GM10847 (cell line): ENCODE data around the gene THTPA.

Experiments
- POLR2A ChIP-seq: IDR thresholded peaks from 2 replicates; pipeline ENCODE4 v1.6.1; 2011; ENCODE audit not compliant: insufficient read length; ENCODE audit errors: extremely low read depth

Gene THTPA

GRCh38 chr14:23558346-23559009 lies 2.4 kb downstream of the THTPA start:
- no peak for TF ChIP-seq POLR2A

- no peak for TF ChIP-seq POLR2A
Observed at GRCh38 chr14:23559010-23559925, 3.2 kb downstream of the THTPA start.

GRCh38 chr14:23559926-23560520 lies 4.0 kb downstream of the THTPA start:
- no peak for TF ChIP-seq POLR2A

DNA sequence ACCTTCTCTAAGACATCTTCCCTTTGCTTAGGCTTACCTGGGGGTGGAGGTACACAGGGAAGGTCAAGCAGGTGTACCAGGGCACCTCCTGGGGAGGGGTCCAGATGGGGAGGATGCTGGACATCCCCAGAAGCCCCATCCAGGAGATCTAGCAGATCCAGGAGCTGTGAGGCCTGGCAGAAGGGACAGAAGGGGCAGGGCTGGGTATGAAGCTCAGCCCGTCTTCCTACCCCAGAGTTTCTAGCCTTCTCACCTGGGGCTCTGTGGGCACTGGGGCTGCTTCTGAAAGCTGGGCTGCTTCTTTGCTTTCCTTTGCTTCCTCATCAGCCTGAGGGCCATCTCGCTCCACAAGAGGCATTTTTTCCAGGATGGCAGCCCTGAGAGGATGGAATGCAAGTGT lies 5.2 kb downstream of the THTPA start:
- TF ChIP-seq POLR2A: no peak

GRCh38 chr14:23561873-23562821 lies 6.1 kb downstream of the THTPA start:
- no peak for TF ChIP-seq POLR2A

DNA sequence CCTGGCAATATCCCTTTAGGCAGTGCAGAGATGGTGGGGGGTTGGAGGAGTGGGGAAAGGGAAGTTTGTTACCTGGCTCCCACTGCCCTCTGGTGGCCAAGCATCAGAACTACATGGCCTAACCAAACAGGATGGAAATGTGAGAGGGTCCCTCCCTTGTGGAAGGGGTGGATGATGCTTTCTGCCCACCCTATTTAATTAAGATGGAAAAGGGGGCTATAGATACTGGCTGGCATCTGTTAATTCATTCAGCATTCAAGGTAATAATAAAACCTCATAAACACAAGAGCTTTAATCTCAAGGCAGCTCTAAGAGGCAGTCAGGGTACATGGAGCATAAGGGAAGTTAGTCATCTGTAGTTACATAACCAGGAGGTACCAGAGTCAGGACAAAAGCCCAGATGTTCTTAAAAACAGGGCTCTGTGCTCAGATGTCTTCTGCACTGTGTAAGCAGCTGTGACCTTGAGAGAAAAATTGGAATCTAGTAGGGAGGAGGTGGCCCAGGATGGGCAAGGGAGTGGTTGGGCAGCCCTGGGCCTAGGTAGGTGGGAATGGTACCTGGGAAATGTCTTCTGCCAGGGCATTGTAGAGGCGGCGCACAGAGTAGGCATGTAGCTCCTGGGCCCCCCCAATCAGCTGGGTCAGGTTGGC lies 6.9 kb downstream of the THTPA start:
- TF ChIP-seq POLR2A: no peak

DNA sequence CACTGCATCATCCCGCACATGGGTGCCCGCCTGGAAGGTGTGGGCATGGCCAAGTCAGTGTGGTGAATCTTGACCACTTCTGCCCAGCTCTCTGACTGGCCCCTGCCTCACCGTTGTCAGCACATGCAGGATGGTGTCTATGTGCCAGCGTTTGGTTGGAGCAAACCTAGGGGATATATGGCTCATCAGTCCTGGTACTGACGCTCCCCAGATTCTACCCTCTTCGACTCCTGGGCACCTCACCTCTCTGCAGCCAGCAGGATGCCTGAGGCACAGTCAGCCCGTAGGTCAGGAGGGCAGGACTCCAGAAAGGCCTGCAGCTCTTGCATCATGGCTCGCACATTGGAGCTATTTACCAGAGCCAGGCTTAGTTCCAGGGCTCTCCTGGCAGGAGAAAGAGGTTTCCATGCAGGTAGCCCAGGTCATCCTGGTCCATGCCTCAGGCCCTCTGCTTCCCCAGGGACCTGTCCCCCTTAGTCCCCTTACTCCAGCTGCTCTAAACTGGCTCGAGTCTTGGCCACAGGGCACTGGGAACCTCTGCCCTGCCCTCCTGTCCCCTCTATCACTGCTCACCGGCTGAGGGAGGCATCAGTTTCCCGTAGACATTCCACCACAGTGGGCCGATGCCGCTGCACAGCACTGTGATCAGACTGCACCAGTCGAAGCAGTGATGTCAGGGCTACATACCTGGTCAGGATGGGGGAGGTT lies 7.6 kb downstream of the THTPA start:
- no peak for TF ChIP-seq POLR2A

DNA sequence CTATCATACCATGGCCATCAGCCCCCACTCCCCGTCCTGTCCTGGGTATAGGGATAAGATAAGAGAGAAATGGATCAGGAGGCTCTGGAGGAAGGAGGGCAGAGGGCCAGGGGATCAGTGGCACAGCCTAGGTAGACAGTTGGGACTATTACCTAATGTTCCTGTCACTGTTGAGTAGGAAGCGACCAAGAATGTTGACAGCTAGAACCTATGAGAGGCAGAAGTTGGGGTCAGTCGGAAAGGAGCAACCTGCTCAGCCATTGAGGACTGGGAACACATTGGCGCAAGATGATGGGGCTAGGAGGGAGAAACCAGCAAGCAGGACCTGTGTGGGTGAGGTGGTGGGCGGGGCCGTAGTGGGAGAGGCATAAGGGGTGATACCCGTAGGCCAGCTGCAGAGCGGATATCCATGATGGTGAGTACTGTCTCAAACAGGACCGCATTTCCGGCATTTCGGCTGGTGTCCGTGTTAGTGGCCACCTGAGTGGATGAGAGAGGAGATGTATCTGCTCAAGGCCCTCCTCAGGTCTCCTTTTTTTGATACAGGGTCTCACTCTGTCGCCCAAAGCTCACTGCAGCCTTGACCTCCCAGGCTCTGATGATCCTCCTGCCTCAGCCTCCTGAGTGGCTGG lies 8.2 kb downstream of the THTPA start:
- no peak for TF ChIP-seq POLR2A

GRCh38 chr14:23564876-23565275 lies 8.8 kb downstream of the THTPA start:
- no peak for TF ChIP-seq POLR2A

- no peak for TF ChIP-seq POLR2A
Observed at GRCh38 chr14:23565626-23566025, 9.6 kb downstream of the THTPA start.

DNA sequence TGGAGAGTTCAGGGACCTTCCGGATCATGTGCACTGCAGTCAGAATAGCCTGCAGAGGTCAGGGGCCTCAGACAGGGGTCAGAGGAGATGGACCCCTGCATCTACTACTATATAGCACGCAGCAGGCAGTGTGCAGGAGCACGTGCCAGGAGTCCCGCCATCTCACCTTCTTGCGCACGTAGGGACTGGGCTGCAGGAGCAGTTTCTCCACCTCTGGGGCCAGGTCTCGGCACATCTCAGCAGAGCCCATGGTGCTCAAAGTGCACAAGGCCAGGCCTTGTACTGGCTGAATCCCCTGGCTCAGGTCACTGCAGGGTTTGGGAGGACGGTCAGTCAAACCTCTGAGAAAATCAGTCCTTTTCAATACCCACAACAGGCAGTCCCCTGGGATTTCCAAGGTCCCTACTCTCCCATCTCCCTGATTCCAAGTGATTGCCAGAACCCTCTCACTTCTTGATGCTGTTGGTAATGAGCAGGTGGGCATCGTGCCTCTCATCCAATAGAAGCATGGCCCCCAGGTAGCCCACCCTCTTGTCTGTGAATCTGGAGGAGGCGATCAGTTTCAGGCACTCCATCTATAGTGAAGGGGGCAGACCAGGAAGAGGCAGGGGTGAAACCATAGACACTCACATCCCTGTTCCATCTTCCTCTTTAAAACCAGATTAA lies 10.2 kb downstream of the THTPA start:
- no peak for TF ChIP-seq POLR2A

DNA sequence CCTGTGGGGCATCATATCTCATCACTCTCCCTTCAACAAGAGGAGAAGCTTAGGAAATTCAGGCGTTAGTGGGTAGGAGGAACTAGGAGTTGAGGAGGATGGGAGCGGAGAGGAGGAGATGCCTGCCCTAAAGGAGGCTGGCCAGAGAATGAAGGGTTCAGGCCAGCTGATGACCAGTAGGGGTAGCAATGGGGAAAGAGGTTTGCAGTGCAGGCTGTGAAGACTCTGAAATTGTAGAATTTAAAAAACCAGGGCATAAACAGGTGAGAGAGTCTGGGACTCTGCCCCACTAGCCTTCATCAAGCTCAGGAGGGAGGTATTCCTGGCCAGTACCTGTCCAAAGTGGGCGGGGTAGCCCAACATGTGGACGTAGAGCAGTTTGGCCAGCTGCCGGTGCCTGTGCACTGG lies 10.7 kb downstream of the THTPA start:
- TF ChIP-seq POLR2A: no peak
